OCI-LY3 (cell line): Measurements from ENCODE around the gene PPARGC1A.

Source experiments
- H2AFZ ChIP-seq: fragments of 200-600, 300-600 bp; shearing (Covaris generic); 2 replicates; pipeline ENCODE4 v1.6.0; 2014; ENCODE audit warnings: antibody characterized with exemption, low read depth, low read length
- H3K27ac ChIP-seq: fragments of 200-600, 300-600 bp; sonication (generic); 2 replicates; pipeline ENCODE4 v1.5.1; 2014; ENCODE audit warnings: mild to moderate bottlenecking, low read length, moderate library complexity, mixed read lengths
- H3K27me3 ChIP-seq: fragments of 200-600, 300-600 bp; sonication (generic); 2 replicates; pipeline ENCODE4 v1.6.1; 2014; ENCODE audit warnings: low read depth, low read length, mixed read lengths
- H3K36me3 ChIP-seq: fragments of 200-600, 300-600 bp; sonication (generic); replicated peaks from 2 replicates; pipeline ENCODE3; 2014; ENCODE audit warnings: low read depth, low read length, mixed read lengths
- H3K4me1 ChIP-seq: fragments of 300-600, 200-600 bp; sonication (generic); 2 replicates; pipeline ENCODE4 v1.6.1; 2014; ENCODE audit warnings: low read length, mixed read lengths
- H3K4me2 ChIP-seq: fragments of 200-600, 300-600 bp; sonication (generic); 2 replicates; pipeline ENCODE4 v1.6.1; 2014; ENCODE audit warnings: low read length, mixed read lengths
- H3K4me3 ChIP-seq: fragments of 300-600, 200-600 bp; sonication (generic); 2 replicates; pipeline ENCODE4 v1.5.1; 2014; ENCODE audit warnings: antibody characterized with exemption, mild to moderate bottlenecking, low read length, moderate library complexity
- H3K79me2 ChIP-seq: fragments of 300-600, 200-600 bp; shearing (Covaris generic); 2 replicates; pipeline ENCODE4 v1.6.1; 2014; ENCODE audit warnings: mild to moderate bottlenecking, low read length, mixed read lengths
- H3K9ac ChIP-seq: fragments of 300-600, 200-600 bp; shearing (Covaris generic); 2 replicates; pipeline ENCODE4 v1.6.0; 2014; ENCODE audit warnings: mild to moderate bottlenecking, low read length, moderate library complexity
- H3K9me3 ChIP-seq: fragments of 200-600, 300-600 bp; shearing (Covaris generic); 2 replicates; pipeline ENCODE4 v1.6.1; 2014; ENCODE audit warnings: low read length, mixed read lengths; ENCODE audit not compliant: insufficient read depth
- H4K20me1 ChIP-seq: fragments of 200-600, 300-600 bp; sonication (generic); 2 replicates; pipeline ENCODE4 v1.6.1; 2016; ENCODE audit warnings: low read length, mixed read lengths; ENCODE audit not compliant: insufficient read depth
- CTCF ChIP-seq: fragments of 200-600, 300-600 bp; sonication (generic); IDR thresholded peaks from 2 replicates; pipeline ENCODE4 v1.5.1; 2014; ENCODE audit warnings: antibody characterized with exemption, low read length, low read depth
- EZH2phosphoT487 ChIP-seq: fragments of 200-600 bp; shearing (Covaris generic); IDR thresholded peaks from 2 replicates; pipeline ENCODE4 v1.6.1; 2018; ENCODE audit warnings: antibody characterized with exemption, mixed run types, low read depth

PPARGC1A gene

GRCh38 chr4:23930750-23931488, 41.1 kb upstream of the PPARGC1A start:
- Histone ChIP-seq H3K4me1 (no peaks in the 10 kb centered on the region), H3K36me3 (no peaks in the 10 kb centered on the region), H3K4me3 (no peak overlapping the region), H3K9ac (no peak overlapping the region), H3K27me3 (no peaks in the 10 kb centered on the region), H4K20me1 (no peaks in the 10 kb centered on the region), H3K4me2 (no peak overlapping the region), H3K27ac (no peak overlapping the region), H3K79me2 (no peaks in the 10 kb centered on the region), H2AFZ (no peak overlapping the region), H3K9me3 (no peaks in the 10 kb centered on the region)
- no peak for TF ChIP-seq CTCF

GRCh38 chr4:23929248-23929647, 39.4 kb upstream of the PPARGC1A start:
- no peak overlapping the region for H3K27ac ChIP-seq
- no peak for TF ChIP-seq CTCF
- no peak for TF ChIP-seq EZH2phosphoT487
- H3K79me2 ChIP-seq, result no peaks in the 10 kb centered on the region
- H3K36me3 ChIP-seq, result no peaks in the 10 kb centered on the region
- H3K9ac ChIP-seq, result no peak overlapping the region
- H3K4me1 ChIP-seq, result no peaks in the 10 kb centered on the region
- no peaks in the 10 kb centered on the region for H3K27me3 ChIP-seq
- no peak overlapping the region for H2AFZ ChIP-seq
- no peak overlapping the region for H3K4me2 ChIP-seq
- no peak overlapping the region for H3K4me3 ChIP-seq
- H4K20me1 ChIP-seq, result no peaks in the 10 kb centered on the region
- no peaks in the 10 kb centered on the region for H3K9me3 ChIP-seq

- Histone ChIP-seq H3K4me2 (no peak overlapping the region), H4K20me1 (no peaks in the 10 kb centered on the region)
These were observed 34.7 kb upstream of the PPARGC1A start for GRCh38 chr4:23924556-23924955.

GRCh38 chr4:23923840-23924239, 34.0 kb upstream of the PPARGC1A start:
- H3K79me2 ChIP-seq, result no peaks in the 10 kb centered on the region
- no peaks in the 10 kb centered on the region for H4K20me1 ChIP-seq
- H3K27ac ChIP-seq, result no peak overlapping the region
- no peaks in the 10 kb centered on the region for H3K36me3 ChIP-seq
- H3K4me1 ChIP-seq, result no peaks in the 10 kb centered on the region
- no peak overlapping the region for H2AFZ ChIP-seq
- no peaks in the 10 kb centered on the region for H3K27me3 ChIP-seq
- H3K4me2 ChIP-seq, result no peak overlapping the region
- no peak for TF ChIP-seq EZH2phosphoT487
- no peak overlapping the region for H3K4me3 ChIP-seq
- no peaks in the 10 kb centered on the region for H3K9me3 ChIP-seq
- H3K9ac ChIP-seq, result no peak overlapping the region

More at GRCh38 chr4:23924556-23924955, 34.7 kb upstream of the PPARGC1A start:
- Histone ChIP-seq H3K9ac (no peak overlapping the region), H3K9me3 (no peaks in the 10 kb centered on the region), H3K4me3 (no peak overlapping the region), H2AFZ (no peak overlapping the region), H3K27me3 (no peaks in the 10 kb centered on the region), H3K79me2 (no peaks in the 10 kb centered on the region), H3K27ac (no peak overlapping the region), H3K4me1 (no peaks in the 10 kb centered on the region), H3K36me3 (no peaks in the 10 kb centered on the region)
- no peak for TF ChIP-seq EZH2phosphoT487
- no peak for TF ChIP-seq CTCF
